Hepatocyte (in vitro differentiated cells): ENCODE data around the gene PITHD1. TPM values are rescaled to one million over a fixed set of nuclear protein-coding genes. Genes with fewer than 3 reads are reported as not detected.
"Not testable (repeated sequence)": the region's sequence is repeated elsewhere in the genome, so short reads cannot be mapped to it uniquely, and the experiment has no call there.

ENCODE experiments used
- DNase-seq: peaks from one replicate; pipeline ENCODE4 v3.0.0-alpha.2; 2016; ENCODE audit warnings: low spot score
- H2AFZ ChIP-seq: fragments of 200-600 bp; sonication (generic); 2 replicates; pipeline ENCODE4 v1.6.0; 2016; ENCODE audit warnings: antibody characterized with exemption, mild to moderate bottlenecking
- H3K27ac ChIP-seq: fragments of 200-600 bp; sonication (generic); 2 replicates; pipeline ENCODE4 v1.5.1; 2016; ENCODE audit warnings: mild to moderate bottlenecking
- H3K27me3 ChIP-seq: fragments of 200-600 bp; sonication (generic); 2 replicates; pipeline ENCODE4 v1.6.1; 2016
- H3K36me3 ChIP-seq: fragments of 200-600 bp; sonication (generic); replicated peaks from 2 replicates; pipeline ENCODE4 v1.5.1; 2016; ENCODE audit warnings: low read depth; ENCODE audit not compliant: insufficient read depth
- H3K4me1 ChIP-seq: fragments of 200-600 bp; sonication (generic); 2 replicates; pipeline ENCODE4 v1.5.1; 2016; ENCODE audit warnings: mild to moderate bottlenecking, moderate library complexity; ENCODE audit not compliant: insufficient read depth
- H3K4me2 ChIP-seq: fragments of 200-600 bp; sonication (generic); 2 replicates; pipeline ENCODE4 v1.6.0; 2016
- H3K4me3 ChIP-seq: fragments of 200-600 bp; sonication (generic); 2 replicates; pipeline ENCODE4 v1.5.1; 2016; ENCODE audit warnings: mild to moderate bottlenecking
- H3K79me2 ChIP-seq: fragments of 200-600 bp; sonication (generic); 2 replicates; pipeline ENCODE4 v1.6.0; 2017; ENCODE audit warnings: mild to moderate bottlenecking
- H3K9me2 ChIP-seq: fragments of 200-600 bp; sonication (generic); replicated peaks from 2 replicates; pipeline ENCODE4 v1.6.0; 2017; ENCODE audit warnings: mild to moderate bottlenecking; ENCODE audit not compliant: insufficient read depth
- H3K9me3 ChIP-seq: fragments of 200-600 bp; sonication (generic); 2 replicates; pipeline ENCODE4 v1.5.1; 2016; ENCODE audit warnings: low read depth, mild to moderate bottlenecking
- H4K20me1 ChIP-seq: fragments of 200-600 bp; sonication (generic); 2 replicates; pipeline ENCODE4 v1.6.0; 2016; ENCODE audit warnings: mild to moderate bottlenecking; ENCODE audit not compliant: insufficient read depth, poor library complexity, severe bottlenecking
- EZH2 ChIP-seq: fragments of 200-600 bp; sonication (generic); IDR thresholded peaks from 2 replicates; pipeline ENCODE4 v1.6.1; 2016; ENCODE audit warnings: antibody characterized with exemption, mild to moderate bottlenecking, borderline replicate concordance
- EZH2phosphoT487 ChIP-seq: fragments of 200-600 bp; sonication (generic); IDR thresholded peaks from one replicate; pipeline ENCODE4 v1.6.1; 2018; ENCODE audit warnings: antibody characterized with exemption, mild to moderate bottlenecking, low read depth, moderate library complexity; ENCODE audit not compliant: unreplicated experiment, severe bottlenecking
- WGBS: methylation state at CpG from one replicate; pipeline ENCODE4 v1.1.6; 2016; ENCODE audit warnings: low lambda C conversion rate; ENCODE audit errors: missing lambda C conversion rate; 5-methylcytosine and 5-hydroxymethylcytosine counted together
- polyA plus RNA-seq: library from polyadenylated mRNA; unstranded; fragments of >200 nt; fragmentation: Nextera tagmentation; extraction: Ambion mirVana; gene quantifications from 2 replicates; pipeline ENCODE4 v1.2.1, GENCODE V29; 2016
- total RNA-seq: library from RNA; depleted of rRNA; stranded (reverse); fragments of >200 nt; gene quantifications from 2 replicates; pipeline ENCODE4 v1.2.3, GENCODE V29; 2014
- TF ChIP-seq, protein P1 (sequence below): fragments of 200-600 bp; sonication (generic); IDR thresholded peaks from 2 replicates; pipeline ENCODE4 v1.5.1; 2016; ENCODE audit warnings: antibody characterized with exemption, mild to moderate bottlenecking; ENCODE audit not compliant: poor library complexity

PITHD1 gene
- total and polyA plus RNA-seq, 2 experiments from 2014 or later = 29.3 to 49.4 TPM

DNA sequence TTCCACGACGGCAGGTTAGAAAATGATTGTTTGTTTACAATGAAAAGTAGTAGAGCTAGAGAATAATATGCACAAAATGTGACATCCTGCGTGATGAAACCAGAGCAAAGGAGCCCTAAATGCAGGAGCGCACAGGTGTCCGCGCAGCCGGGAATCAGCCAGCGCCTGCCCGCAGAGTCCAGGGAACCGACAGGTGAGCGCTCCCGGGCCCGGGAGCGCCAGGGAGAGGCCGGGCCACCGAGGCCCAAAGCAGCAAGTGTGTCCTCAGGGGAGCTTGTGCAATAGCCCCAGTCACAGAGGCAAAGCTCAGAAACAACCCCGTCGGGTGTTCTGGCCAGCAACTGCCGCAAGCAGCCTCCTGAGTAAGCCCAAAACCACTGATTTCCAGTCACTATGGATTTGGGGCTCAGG is 23.1 kb downstream of the PITHD1 start:
- H3K9me3 ChIP-seq = no peaks in the 10 kb centered on the region
- peaks cover 18% of the 10 kb centered on the region for H3K4me1 ChIP-seq
- peak overlapping the region; percentile 93 for H3K4me2 ChIP-seq
- 9% methylated on average over 19 of the region's 19 CpGs for WGBS
- TF ChIP-seq, protein P1, sequence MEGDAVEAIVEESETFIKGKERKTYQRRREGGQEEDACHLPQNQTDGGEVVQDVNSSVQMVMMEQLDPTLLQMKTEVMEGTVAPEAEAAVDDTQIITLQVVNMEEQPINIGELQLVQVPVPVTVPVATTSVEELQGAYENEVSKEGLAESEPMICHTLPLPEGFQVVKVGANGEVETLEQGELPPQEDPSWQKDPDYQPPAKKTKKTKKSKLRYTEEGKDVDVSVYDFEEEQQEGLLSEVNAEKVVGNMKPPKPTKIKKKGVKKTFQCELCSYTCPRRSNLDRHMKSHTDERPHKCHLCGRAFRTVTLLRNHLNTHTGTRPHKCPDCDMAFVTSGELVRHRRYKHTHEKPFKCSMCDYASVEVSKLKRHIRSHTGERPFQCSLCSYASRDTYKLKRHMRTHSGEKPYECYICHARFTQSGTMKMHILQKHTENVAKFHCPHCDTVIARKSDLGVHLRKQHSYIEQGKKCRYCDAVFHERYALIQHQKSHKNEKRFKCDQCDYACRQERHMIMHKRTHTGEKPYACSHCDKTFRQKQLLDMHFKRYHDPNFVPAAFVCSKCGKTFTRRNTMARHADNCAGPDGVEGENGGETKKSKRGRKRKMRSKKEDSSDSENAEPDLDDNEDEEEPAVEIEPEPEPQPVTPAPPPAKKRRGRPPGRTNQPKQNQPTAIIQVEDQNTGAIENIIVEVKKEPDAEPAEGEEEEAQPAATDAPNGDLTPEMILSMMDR = no peak
- TF ChIP-seq EZH2phosphoT487 = no peak
- TF ChIP-seq EZH2 = no peak
- peak overlapping the region; percentile 34 for H2AFZ ChIP-seq
- peak overlapping the region; percentile 99 for H3K27ac ChIP-seq
- no peaks in the 10 kb centered on the region for H3K27me3 ChIP-seq
- DNase-seq = peak; percentile 73
- peaks cover 6% of the 10 kb centered on the region for H3K79me2 ChIP-seq
- H3K4me3 ChIP-seq = peak overlapping the region; percentile 61
- H4K20me1 ChIP-seq = no peaks in the 10 kb centered on the region
- no peaks in the 10 kb centered on the region for H3K9me2 ChIP-seq
- H3K36me3 ChIP-seq = no peaks in the 10 kb centered on the region

DNA sequence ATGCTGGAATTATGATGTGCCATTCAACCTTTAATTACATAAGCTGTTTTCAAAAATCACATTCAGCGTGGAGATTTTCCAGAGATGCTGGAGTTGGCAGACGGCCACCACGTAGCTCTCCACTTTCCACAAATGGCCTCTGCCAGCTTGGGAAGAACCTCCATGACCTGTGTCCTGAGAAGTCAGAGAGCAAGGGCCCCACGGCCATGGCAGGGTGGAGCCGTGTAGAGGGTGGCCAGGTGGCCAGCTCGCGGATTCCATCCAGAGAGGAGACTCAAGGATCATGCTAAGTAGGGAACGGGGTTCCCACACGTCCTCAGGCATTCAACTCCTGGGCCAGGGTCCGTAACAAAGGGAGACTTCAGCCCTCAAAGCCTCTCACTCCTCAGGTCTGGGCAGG is 23.7 kb downstream of the PITHD1 start:
- H3K9me2 ChIP-seq = no peaks in the 10 kb centered on the region
- peak overlapping the region; percentile 99 for H3K27ac ChIP-seq
- no peaks in the 10 kb centered on the region for H3K36me3 ChIP-seq
- no peak overlapping the region for H3K4me3 ChIP-seq
- no peaks in the 10 kb centered on the region for H4K20me1 ChIP-seq
- DNase-seq = no peak
- H3K4me2 ChIP-seq = peak overlapping the region; percentile 93
- H3K4me1 ChIP-seq = peaks cover 18% of the 10 kb centered on the region
- peaks cover 6% of the 10 kb centered on the region for H3K79me2 ChIP-seq
- TF ChIP-seq EZH2phosphoT487 = no peak
- TF ChIP-seq, protein P1 = no peak
- no peak for TF ChIP-seq EZH2
- H3K27me3 ChIP-seq = no peaks in the 10 kb centered on the region
- no peak overlapping the region for H2AFZ ChIP-seq
- 67% methylated on average over 10 of the region's 10 CpGs for WGBS
- H3K9me3 ChIP-seq = no peaks in the 10 kb centered on the region

DNA sequence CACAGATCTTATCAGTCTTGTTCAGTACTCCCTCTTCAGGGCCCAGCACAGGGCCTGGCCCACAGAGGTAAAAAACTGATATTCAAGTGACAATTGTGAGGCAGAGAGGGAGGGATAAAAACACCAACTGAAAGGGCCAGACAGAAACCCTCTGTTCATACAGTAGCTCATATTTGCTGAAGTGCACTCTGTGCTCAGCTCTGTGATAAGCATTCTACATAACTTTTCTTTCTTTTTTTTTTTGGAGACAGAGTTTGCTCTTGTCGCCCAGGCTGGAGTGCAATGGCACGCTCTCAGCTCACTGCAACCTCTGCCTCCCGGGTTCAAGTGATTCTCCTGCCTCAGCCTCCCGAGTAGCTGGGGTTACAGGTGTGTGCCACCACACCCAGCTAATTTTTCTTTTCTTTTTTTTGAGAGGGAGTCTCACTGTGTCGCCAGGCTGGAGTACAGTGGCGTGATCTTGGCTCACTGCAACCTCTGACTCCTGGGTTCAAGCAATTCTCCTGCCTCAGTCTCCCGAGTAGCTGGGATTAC is 24.7 kb downstream of the PITHD1 start:
- H3K27ac ChIP-seq, H3K36me3 ChIP-seq, H3K9me2 ChIP-seq, H4K20me1 ChIP-seq, H3K9me3 ChIP-seq, H3K4me2 ChIP-seq, H3K4me3 ChIP-seq, H2AFZ ChIP-seq, DNase-seq, H3K79me2 ChIP-seq, H3K27me3 ChIP-seq: not testable (repeated sequence)
- WGBS = 93% methylated on average over 7 of the region's 7 CpGs
- peaks cover 18% of the 10 kb centered on the region for H3K4me1 ChIP-seq

DNA sequence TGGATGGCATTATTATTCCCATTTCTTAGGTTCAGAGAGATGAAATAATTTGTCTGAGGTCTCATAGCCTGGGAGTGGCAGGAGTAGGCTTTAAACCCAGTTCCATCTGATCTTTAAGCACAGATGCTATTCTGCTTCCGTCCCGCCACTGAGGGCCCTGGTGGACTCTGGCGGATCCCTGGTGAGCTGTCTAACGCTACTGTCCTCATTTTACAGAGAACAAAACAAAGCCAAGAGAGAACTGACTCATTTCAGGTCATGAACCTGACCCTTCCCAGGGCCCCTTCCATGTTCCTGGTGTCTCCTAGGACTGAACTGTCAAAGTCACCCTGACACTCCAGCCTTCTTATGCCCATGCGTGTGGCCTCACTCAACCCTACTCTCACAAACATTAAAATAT is 25.5 kb downstream of the PITHD1 start:
- Histone ChIP-seq H3K79me2 (peaks cover 5% of the 10 kb centered on the region), H3K27ac (no peak overlapping the region), H3K27me3 (no peaks in the 10 kb centered on the region), H3K9me3 (no peaks in the 10 kb centered on the region), H3K9me2 (no peaks in the 10 kb centered on the region), H3K4me1 (peaks cover 17% of the 10 kb centered on the region), H2AFZ (no peak overlapping the region), H3K4me2 (no peak overlapping the region), H4K20me1 (no peaks in the 10 kb centered on the region), H3K4me3 (no peak overlapping the region), H3K36me3 (no peaks in the 10 kb centered on the region)
- TF ChIP-seq EZH2phosphoT487 (no peak), EZH2 (no peak)
- TF ChIP-seq, protein P1 = no peak
- 88% methylated on average over 5 of the region's 5 CpGs for WGBS
- DNase-seq = no peak
